CD4-positive, alpha-beta T cell treated with Interleukin-6 for 4 hours (primary cell): ENCODE measurements around the gene HELZ2.
A peak's percentile ranks its signal among the peaks of the same experiment; 100 is the strongest.

Source experiments
- DNase-seq: peaks from one replicate; pipeline ENCODE4 v3.0.0-alpha.2; 2020; ENCODE audit warnings: mixed read lengths

The HELZ2 gene

GRCh38 chr20:63548542-63548941 lies 25.5 kb downstream of the HELZ2 start:
- no peak for DNase-seq

- no peak for DNase-seq
Observed at GRCh38 chr20:63547725-63548480, 26.1 kb downstream of the HELZ2 start, which contains the start of gene SRMS. SRMS (minus strand) TSS chr20:63547749; CDS start chr20:63547463, 286 bp downstream.

GRCh38 chr20:63546956-63547724 lies 26.9 kb downstream of the HELZ2 start:
- DNase-seq, result no peak

- DNase-seq, result no peak
Observed at GRCh38 chr20:63546256-63546955, 27.6 kb downstream of the HELZ2 start.

GRCh38 chr20:63545814-63546213 lies 28.2 kb downstream of the HELZ2 start:
- DNase-seq, result no peak

GRCh38 chr20:63544958-63545516 lies 29.0 kb downstream of the HELZ2 start:
- DNase-seq, result no peak

- no peak for DNase-seq
Observed at GRCh38 chr20:63544241-63544957, 29.6 kb downstream of the HELZ2 start.

GRCh38 chr20:63543733-63544132 lies 30.3 kb downstream of the HELZ2 start:
- DNase-seq, result no peak

- DNase-seq, result no peak
Observed at GRCh38 chr20:63543131-63543530, 30.9 kb downstream of the HELZ2 start.

GRCh38 chr20:63542696-63543095 lies 31.3 kb downstream of the HELZ2 start:
- no peak for DNase-seq

- DNase-seq, result no peak
Observed at GRCh38 chr20:63542031-63542559, 31.9 kb downstream of the HELZ2 start.

GRCh38 chr20:63541371-63541770 lies 32.7 kb downstream of the HELZ2 start:
- no peak for DNase-seq

GRCh38 chr20:63540417-63541186 lies 33.4 kb downstream of the HELZ2 start:
- no peak for DNase-seq

- no peak for DNase-seq
Observed at GRCh38 chr20:63539441-63540370, 34.3 kb downstream of the HELZ2 start.

GRCh38 chr20:63539092-63539430 lies 35.0 kb downstream of the HELZ2 start:
- no peak for DNase-seq

GRCh38 chr20:63538204-63539091 lies 35.6 kb downstream of the HELZ2 start:
- no peak for DNase-seq

- DNase-seq, result peak; percentile 92
Observed at GRCh38 chr20:63537525-63538203, 36.4 kb downstream of the HELZ2 start.

- DNase-seq, result peak; percentile 39
Observed at GRCh38 chr20:63536997-63537524, 37.0 kb downstream of the HELZ2 start, which contains the start of gene PTK6. PTK6 (minus strand) TSS chr20:63537376; CDS start chr20:63537314, 62 bp downstream.
